Right lobe of liver (tissue), 4 donors: Measurements from ENCODE around the gene SYNE2.

Experiments
- CTCF ChIP-seq, 4 donors: fragments of 200-600 bp in 3 of 4; fragments of 450-650 bp in 1 of 4; IDR thresholded peaks; one replicate each; pipeline versions ENCODE4 v1.5.1 to v1.8.0; 2016 to 2022; ENCODE audit warnings: antibody characterized with exemption in 4 of 4, mild to moderate bottlenecking in 2 of 4
- POLR2A ChIP-seq: fragments of 450-650 bp; IDR thresholded peaks from one replicate; pipeline ENCODE4 v1.6.1; 2017; ENCODE audit warnings: antibody characterized with exemption, mild to moderate bottlenecking
- donor health status: DM: no; HTN: no; CAD: no.
- donor health status: DM: no; HTN: no; CAD: no.
- donor health status: DM: no; HTN: yes; CAD: no.

DNA sequence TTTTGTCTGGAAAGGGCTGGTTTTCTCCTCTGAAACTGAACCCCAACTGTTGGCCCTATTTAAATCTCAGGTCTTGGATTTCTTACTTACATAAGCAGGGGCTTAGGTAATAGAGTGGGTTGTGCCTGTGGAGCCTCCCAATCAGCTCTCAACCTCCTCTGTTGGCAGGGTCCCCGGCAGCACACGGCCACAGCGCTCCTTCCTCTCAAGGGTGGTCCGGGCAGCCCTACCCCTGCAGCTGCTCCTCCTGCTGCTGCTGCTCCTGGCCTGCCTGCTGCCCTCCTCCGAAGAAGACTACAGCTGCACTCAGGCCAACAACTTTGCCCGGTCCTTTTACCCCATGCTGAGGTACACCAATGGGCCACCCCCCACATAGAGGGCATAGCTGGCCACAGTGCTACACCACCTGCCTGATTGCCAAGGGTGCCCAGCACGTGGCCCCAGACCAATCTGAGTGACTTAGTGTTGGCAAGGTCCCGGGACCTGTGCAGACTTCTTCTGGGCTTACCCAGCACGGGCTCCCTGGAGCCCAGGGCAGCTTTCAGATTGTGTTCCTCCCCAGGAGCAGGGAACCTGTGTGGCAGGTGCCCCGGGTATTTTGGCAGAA lies 372.4 kb downstream of the SYNE2 start:
- TF ChIP-seq CTCF (IDR thresholded peaks at IDR 0.05) (no peak), POLR2A (no peak)
